GM12878 (cell line): ENCODE measurements around the gene NEU4. TPM values are rescaled to one million over a fixed set of nuclear protein-coding genes. Genes with fewer than 3 reads are reported as not detected.

Experiments
- ATAC-seq: fragments of 200-7000 bp; cut with Tn5 transposase; 3 replicates; pipeline ENCODE4 v1.9.1; 2020; ENCODE audit warnings: mild to moderate bottlenecking, moderate library complexity
- BruUV-seq: library from RNA; stranded (reverse); fragments of 400-500 nt; replicated peaks from 2 replicates; lab custom pipeline; 2021; lab: Mats Ljungman, UMichigan
- CTCF ChIA-PET: fragments of 300-600 bp; sonication (Branson Sonifier 250); formaldehyde crosslinking; extraction: SDS; loops from one replicate; lab custom pipeline; 2021; ENCODE audit warnings: inconsistent platforms; lab: Yijun Ruan, JAX
- POLR2A ChIA-PET: fragments of 350-600 bp; formaldehyde crosslinking; extraction: SDS; loops from one replicate; lab custom pipeline; 2021; ENCODE audit warnings: inconsistent platforms; lab: Charles Lee
- RAD21 ChIA-PET: fragments of 300-600 bp; sonication (Branson Sonifier 250); formaldehyde crosslinking; loops from one replicate; lab custom pipeline; 2023; ENCODE audit warnings: antibody characterized with exemption; ENCODE audit not compliant: unreplicated experiment; lab: Charles Lee
- SMC1A ChIA-PET: fragments of 300-600 bp; sonication (Branson Sonifier 250); formaldehyde crosslinking; loops from one replicate; lab custom pipeline; 2023; ENCODE audit not compliant: unreplicated experiment, uncharacterized antibody; lab: Charles Lee
- DNase-seq: peaks from one replicate; pipeline ENCODE4 v3.0.0-alpha.2; 2011; ENCODE audit warnings: low read depth, low spot score
- FAIRE-seq: peaks from 3 replicates; lab custom pipeline; 2011; peaks lifted over from hg19 to GRCh38; lab: Jason Lieb, UNC
- H2AFZ ChIP-seq: 2 replicates; pipeline ENCODE4 v1.6.0; 2011; ENCODE audit warnings: low read depth, low read length, control low read depth; ENCODE audit not compliant: control insufficient read depth
- H3K27ac ChIP-seq: 2 replicates; pipeline ENCODE4 v1.5.1; 2011; ENCODE audit warnings: control low read depth; ENCODE audit not compliant: control insufficient read depth, insufficient read depth
- H3K27me3 ChIP-seq, 2 experiments: replicated peaks in 1 of 2; 2 replicates each; pipeline versions ENCODE4 v1.6.0 to v1.6.1; 2011; ENCODE audit warnings: low read length in 1 of 2; ENCODE audit not compliant: control insufficient read depth in 2 of 2, insufficient read depth in 2 of 2
- H3K36me3 ChIP-seq, 2 experiments: 2 replicates each; pipeline ENCODE4 v1.5.1; 2011; ENCODE audit warnings: low read length in 1 of 2; ENCODE audit not compliant: control insufficient read depth in 2 of 2, insufficient read depth in 2 of 2
- H3K4me1 ChIP-seq: 2 replicates; pipeline ENCODE4 v1.6.1; 2011; ENCODE audit warnings: mild to moderate bottlenecking, low read length, moderate library complexity, mixed read lengths; ENCODE audit not compliant: control insufficient read depth, insufficient read depth
- H3K4me2 ChIP-seq: 2 replicates; pipeline ENCODE4 v1.6.0; 2011; ENCODE audit warnings: control low read depth; ENCODE audit not compliant: control insufficient read depth, insufficient read depth
- H3K4me3 ChIP-seq: fragments of 200-600 bp; sonication (generic); 2 replicates; pipeline ENCODE4 v1.5.1; 2016
- H3K79me2 ChIP-seq: 2 replicates; pipeline ENCODE4 v1.6.0; 2011; ENCODE audit warnings: low read length; ENCODE audit not compliant: control insufficient read depth, insufficient read depth
- H3K9ac ChIP-seq: 2 replicates; pipeline ENCODE4 v1.8.0; 2011; ENCODE audit warnings: low read length, control low read depth, mixed read lengths; ENCODE audit not compliant: control insufficient read depth, insufficient read depth
- H3K9me3 ChIP-seq: replicated peaks from 3 replicates; pipeline ENCODE4 v1.5.1; 2011; ENCODE audit warnings: mild to moderate bottlenecking, low read length; ENCODE audit not compliant: control insufficient read depth, insufficient read depth
- H4K20me1 ChIP-seq: 2 replicates; pipeline ENCODE4 v1.6.0; 2011; ENCODE audit not compliant: control insufficient read depth, insufficient read depth
- BCL11A ChIP-seq: IDR thresholded peaks from 2 replicates; pipeline ENCODE4 v1.6.1; 2011; ENCODE audit warnings: low read depth, low read length
- IRF4 ChIP-seq: IDR thresholded peaks from 2 replicates; pipeline ENCODE4 v1.6.1; 2011; ENCODE audit warnings: low read depth, low read length
- SMARCA5 ChIP-seq: fragments of 450-650 bp; IDR thresholded peaks from 2 replicates; pipeline ENCODE4 v1.6.1; 2017; ENCODE audit warnings: mild to moderate bottlenecking
- whole genome bisulfite sequencing: methylation state at CpG from one replicate; pipeline ENCODE4 v1.1.6; 2016; ENCODE audit warnings: low lambda C conversion rate; ENCODE audit not compliant: insufficient replicate concordance, insufficient coverage; ENCODE audit errors: missing lambda C conversion rate; 5-methylcytosine and 5-hydroxymethylcytosine counted together
- in situ Hi-C: fragments of 300-500 bp; cut with MboI; formaldehyde crosslinking; loops from 9 replicates; pipeline ENCODE4 v1.14.3; 2018; ENCODE audit warnings: mixed read lengths
- intact Hi-C: fragments of 100-400 bp; cut with micrococcal nuclease; formaldehyde crosslinking; loops from one replicate; pipeline ENCODE4 v1.14.2; 2022; ENCODE audit not compliant: unreplicated experiment
- polyA plus RNA-seq, 11 experiments: library from polyadenylated mRNA; depleted of rRNA in 4 of 11; unstranded in 6 of 11; stranded (reverse) in 5 of 11; fragments of >200 nt; fragmentation: Nextera tagmentation in 4 of 11; fragmentation: Illumina TruSeq in 1 of 11; extraction: Ambion mirVana in 4 of 11; extraction: Trizol in 1 of 11; gene quantifications; 1 replicate in 1 of 11; 2 replicates in 10 of 11; pipeline versions ENCODE4 v1.2.1 to v1.2.3, GENCODE V29; 2011 to 2016; ENCODE audit warnings: inconsistent platforms in 2 of 11, missing spikeins in 2 of 11, low read depth in 1 of 11
- total RNA-seq, 4 experiments: library from RNA; depleted of rRNA in 3 of 4; stranded (reverse); fragments of >200 nt in 3 of 4; fragmentation: Illumina TruSeq in 1 of 4; extraction: Trizol in 1 of 4; gene quantifications; 2 replicates each; pipeline versions ENCODE4 v1.2.1 to v1.2.3, GENCODE V29; 2013 to 2021
- TF ChIP-seq, protein P1 (sequence below): IDR thresholded peaks from 2 replicates; pipeline ENCODE4 v1.6.1; 2012; ENCODE audit warnings: low read length, inconsistent platforms
- TF ChIP-seq, protein P2 (sequence below): fragments of 450-650 bp; IDR thresholded peaks from 2 replicates; pipeline ENCODE4 v1.6.1; 2017; ENCODE audit warnings: mild to moderate bottlenecking, moderate library complexity
- TF ChIP-seq, protein P3 (sequence below): fragments of 450-650 bp; formaldehyde crosslinking; IDR thresholded peaks from 2 replicates; pipeline ENCODE4 v1.4.0; 2020; ENCODE audit warnings: mild to moderate bottlenecking, moderate library complexity

Gene NEU4
- total and polyA plus RNA-seq, 10 of the 15 experiments (the other 5 are each of a cell fraction or from before 2014, with no cell fraction given), result 0.01 to 0.28 (median 0.14) TPM; not detected in 5

DNA sequence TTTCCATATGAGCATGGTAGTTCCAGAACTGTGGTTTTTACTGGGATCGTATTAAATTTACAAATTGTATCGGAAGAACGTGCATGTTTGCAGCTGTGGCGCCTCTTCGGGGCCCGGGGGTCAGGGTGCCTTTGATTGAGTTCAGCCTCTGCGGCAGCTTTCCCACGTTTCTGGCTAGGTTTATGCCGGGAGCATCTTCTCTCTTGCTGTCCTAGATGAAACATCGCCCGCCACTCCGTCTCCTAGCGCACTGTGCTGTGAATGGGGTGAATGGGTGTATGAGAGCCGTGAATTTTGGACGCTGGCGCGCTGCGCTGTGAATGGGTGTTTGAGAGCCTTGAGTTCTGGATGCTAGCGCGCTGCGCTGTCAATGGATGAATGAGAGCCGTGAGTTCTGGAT, 37.4 kb downstream of the NEU4 start (continued):
- TF ChIP-seq, protein P1, sequence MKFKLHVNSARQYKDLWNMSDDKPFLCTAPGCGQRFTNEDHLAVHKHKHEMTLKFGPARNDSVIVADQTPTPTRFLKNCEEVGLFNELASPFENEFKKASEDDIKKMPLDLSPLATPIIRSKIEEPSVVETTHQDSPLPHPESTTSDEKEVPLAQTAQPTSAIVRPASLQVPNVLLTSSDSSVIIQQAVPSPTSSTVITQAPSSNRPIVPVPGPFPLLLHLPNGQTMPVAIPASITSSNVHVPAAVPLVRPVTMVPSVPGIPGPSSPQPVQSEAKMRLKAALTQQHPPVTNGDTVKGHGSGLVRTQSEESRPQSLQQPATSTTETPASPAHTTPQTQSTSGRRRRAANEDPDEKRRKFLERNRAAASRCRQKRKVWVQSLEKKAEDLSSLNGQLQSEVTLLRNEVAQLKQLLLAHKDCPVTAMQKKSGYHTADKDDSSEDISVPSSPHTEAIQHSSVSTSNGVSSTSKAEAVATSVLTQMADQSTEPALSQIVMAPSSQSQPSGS, result no peak
- TF ChIP-seq, protein P2, sequence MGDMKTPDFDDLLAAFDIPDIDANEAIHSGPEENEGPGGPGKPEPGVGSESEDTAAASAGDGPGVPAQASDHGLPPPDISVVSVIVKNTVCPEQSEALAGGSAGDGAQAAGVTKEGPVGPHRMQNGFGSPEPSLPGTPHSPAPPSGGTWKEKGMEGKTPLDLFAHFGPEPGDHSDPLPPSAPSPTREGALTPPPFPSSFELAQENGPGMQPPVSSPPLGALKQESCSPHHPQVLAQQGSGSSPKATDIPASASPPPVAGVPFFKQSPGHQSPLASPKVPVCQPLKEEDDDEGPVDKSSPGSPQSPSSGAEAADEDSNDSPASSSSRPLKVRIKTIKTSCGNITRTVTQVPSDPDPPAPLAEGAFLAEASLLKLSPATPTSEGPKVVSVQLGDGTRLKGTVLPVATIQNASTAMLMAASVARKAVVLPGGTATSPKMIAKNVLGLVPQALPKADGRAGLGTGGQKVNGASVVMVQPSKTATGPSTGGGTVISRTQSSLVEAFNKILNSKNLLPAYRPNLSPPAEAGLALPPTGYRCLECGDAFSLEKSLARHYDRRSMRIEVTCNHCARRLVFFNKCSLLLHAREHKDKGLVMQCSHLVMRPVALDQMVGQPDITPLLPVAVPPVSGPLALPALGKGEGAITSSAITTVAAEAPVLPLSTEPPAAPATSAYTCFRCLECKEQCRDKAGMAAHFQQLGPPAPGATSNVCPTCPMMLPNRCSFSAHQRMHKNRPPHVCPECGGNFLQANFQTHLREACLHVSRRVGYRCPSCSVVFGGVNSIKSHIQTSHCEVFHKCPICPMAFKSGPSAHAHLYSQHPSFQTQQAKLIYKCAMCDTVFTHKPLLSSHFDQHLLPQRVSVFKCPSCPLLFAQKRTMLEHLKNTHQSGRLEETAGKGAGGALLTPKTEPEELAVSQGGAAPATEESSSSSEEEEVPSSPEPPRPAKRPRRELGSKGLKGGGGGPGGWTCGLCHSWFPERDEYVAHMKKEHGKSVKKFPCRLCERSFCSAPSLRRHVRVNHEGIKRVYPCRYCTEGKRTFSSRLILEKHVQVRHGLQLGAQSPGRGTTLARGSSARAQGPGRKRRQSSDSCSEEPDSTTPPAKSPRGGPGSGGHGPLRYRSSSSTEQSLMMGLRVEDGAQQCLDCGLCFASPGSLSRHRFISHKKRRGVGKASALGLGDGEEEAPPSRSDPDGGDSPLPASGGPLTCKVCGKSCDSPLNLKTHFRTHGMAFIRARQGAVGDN, result no peak

DNA sequence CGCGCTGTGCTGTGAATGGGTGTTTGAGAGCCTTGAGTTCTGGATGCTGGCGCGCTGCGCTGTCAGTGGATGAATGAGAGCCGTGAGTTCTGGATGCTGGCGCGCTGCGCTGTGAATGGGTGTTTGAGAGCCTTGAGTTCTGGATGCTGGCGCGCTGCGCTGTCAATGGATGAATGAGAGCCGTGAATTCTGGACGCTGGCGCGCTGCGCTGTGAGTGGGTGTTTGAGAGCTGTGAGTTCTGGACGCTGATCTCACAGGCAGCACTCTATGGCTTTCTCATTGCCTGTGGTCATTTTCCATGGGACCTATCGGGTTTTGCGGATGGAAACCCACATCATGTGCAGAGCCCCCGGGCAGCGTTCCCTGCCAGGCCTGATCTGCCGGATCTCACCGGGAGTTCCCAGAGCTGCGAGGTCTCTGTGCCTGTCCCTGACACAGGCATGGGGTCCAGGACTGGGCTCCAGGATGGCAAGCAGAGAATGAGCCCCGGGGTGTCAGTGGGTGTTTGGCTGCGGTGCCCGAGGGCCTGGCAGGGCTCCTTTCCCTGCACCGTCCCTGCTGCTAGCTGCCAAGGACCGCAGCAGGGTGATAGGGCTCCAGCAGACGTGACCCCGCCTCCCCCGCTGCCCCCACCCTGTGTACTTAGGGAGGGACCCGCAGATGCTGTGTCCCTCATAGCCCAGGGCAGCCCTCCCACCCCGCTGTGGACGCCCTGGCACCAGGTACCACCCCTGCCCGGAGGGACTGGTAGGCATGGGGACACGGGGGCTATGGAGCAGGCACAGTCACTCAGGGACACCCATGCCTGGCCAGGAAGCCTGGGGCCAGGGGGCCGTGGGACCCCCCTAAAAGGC, 40.0 kb downstream of the NEU4 start:
- no peak overlapping the region for H2AFZ ChIP-seq
- H3K9ac ChIP-seq, result no peak overlapping the region
- no peaks in the 10 kb centered on the region for H3K36me3 ChIP-seq
- TF ChIP-seq SMARCA5 (no peak), IRF4 (no peak), BCL11A (no peak)
- TF ChIP-seq, protein P3, sequence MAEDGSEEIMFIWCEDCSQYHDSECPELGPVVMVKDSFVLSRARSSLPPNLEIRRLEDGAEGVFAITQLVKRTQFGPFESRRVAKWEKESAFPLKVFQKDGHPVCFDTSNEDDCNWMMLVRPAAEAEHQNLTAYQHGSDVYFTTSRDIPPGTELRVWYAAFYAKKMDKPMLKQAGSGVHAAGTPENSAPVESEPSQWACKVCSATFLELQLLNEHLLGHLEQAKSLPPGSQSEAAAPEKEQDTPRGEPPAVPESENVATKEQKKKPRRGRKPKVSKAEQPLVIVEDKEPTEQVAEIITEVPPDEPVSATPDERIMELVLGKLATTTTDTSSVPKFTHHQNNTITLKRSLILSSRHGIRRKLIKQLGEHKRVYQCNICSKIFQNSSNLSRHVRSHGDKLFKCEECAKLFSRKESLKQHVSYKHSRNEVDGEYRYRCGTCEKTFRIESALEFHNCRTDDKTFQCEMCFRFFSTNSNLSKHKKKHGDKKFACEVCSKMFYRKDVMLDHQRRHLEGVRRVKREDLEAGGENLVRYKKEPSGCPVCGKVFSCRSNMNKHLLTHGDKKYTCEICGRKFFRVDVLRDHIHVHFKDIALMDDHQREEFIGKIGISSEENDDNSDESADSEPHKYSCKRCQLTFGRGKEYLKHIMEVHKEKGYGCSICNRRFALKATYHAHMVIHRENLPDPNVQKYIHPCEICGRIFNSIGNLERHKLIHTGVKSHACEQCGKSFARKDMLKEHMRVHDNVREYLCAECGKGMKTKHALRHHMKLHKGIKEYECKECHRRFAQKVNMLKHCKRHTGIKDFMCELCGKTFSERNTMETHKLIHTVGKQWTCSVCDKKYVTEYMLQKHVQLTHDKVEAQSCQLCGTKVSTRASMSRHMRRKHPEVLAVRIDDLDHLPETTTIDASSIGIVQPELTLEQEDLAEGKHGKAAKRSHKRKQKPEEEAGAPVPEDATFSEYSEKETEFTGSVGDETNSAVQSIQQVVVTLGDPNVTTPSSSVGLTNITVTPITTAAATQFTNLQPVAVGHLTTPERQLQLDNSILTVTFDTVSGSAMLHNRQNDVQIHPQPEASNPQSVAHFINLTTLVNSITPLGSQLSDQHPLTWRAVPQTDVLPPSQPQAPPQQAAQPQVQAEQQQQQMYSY (CRISPR knock-in tag), result no peak
- ChIA-PET CTCF (no interaction called here), POLR2A (no interaction called here), SMC1A (no interaction called here), RAD21 (no interaction called here)
- intact Hi-C loops (loop anchor here (10.0 kb wide), 1 partner anchor 114 kb away; the partner anchor contains the start of gene D2HGDH), in situ Hi-C loops (no loop called here)
- H3K9me3 ChIP-seq, result no peaks in the 10 kb centered on the region
- 74% methylated on average over 37 of the region's 39 CpGs for WGBS
- no peak for ATAC-seq
- H3K4me2 ChIP-seq, result no peak overlapping the region
- no peak for DNase-seq
- no peak for FAIRE-seq
- no peak overlapping the region for H3K27ac ChIP-seq
- no TSS peak for BruUV-seq
- peaks cover 9% of the 10 kb centered on the region for H3K4me1 ChIP-seq
- no peaks in the 10 kb centered on the region; a peak in 1 of 4 replicates for H3K27me3 ChIP-seq
- no peaks in the 10 kb centered on the region for H3K79me2 ChIP-seq
- H3K4me3 ChIP-seq, result no peak overlapping the region
- H4K20me1 ChIP-seq, result no peaks in the 10 kb centered on the region
